Measurements from ENCODE around the gene URI1. TPM values are rescaled to one million over a fixed set of nuclear protein-coding genes. Genes with fewer than 3 reads are reported as not detected.

The URI1 gene
- total RNA-seq = 106 and 140 TPM in 2 replicates

GRCh38 chr19:29941828-29942403 lies at the start of gene URI1:
Gene URI1 (plus strand): TSS chr19:29942239. CDS start chr19:29942548, 309 bp downstream.

Other genes starting within 250 kb of the URI1 start
- gene C19orf12, start 227.0 kb upstream of the URI1 start, total RNA-seq = 12.3 and 17.9 TPM in 2 replicates
- 8.2 and 10.1 TPM in 2 replicates for gene CCNE1, start 130.2 kb upstream of the URI1 start, total RNA-seq